HepG2 (cell line): ENCODE measurements around the gene UAP1L1. TPM values are rescaled to one million over a fixed set of nuclear protein-coding genes. Genes with fewer than 3 reads are reported as not detected.
A peak's percentile ranks its signal among the peaks of the same experiment; 100 is the strongest.

Experiments
- DNMT1 ChIP-seq: sonication (generic); formaldehyde crosslinking; IDR thresholded peaks from 2 replicates; pipeline ENCODE4 v1.5.1; 2020; ENCODE audit warnings: mild to moderate bottlenecking, missing genetic modification reagents
- FOXA1 ChIP-seq, 2 experiments: fragments of 450-650 bp in 1 of 2; sonication (generic) in 1 of 2; formaldehyde crosslinking in 1 of 2; IDR thresholded peaks; 2 replicates each; pipeline versions ENCODE4 v1.4.0 to v1.6.1; 2016 to 2020; ENCODE audit warnings: missing genetic modification reagents in 1 of 2
- GTF3A ChIP-seq: sonication (generic); formaldehyde crosslinking; conservative IDR thresholded peaks from 2 replicates; pipeline ENCODE4 v1.4.0; 2020; ENCODE audit warnings: mild to moderate bottlenecking, missing genetic modification reagents
- JUND ChIP-seq: sonication (generic); formaldehyde crosslinking; IDR thresholded peaks from 2 replicates; pipeline ENCODE4 v1.8.0; 2022; ENCODE audit warnings: mild to moderate bottlenecking, missing genetic modification reagents
- KDM1A ChIP-seq: IDR thresholded peaks from 2 replicates; pipeline ENCODE4 v1.6.1; 2016; ENCODE audit warnings: missing compliant biosample characterization
- MAZ ChIP-seq, 2 experiments: sonication (generic) in 1 of 2; formaldehyde crosslinking in 1 of 2; IDR thresholded peaks; 2 replicates each; pipeline versions ENCODE4 v1.5.0 to v1.6.1; 2012 to 2020; ENCODE audit warnings: low read depth in 2 of 2, mild to moderate bottlenecking in 2 of 2, borderline replicate concordance in 1 of 2, improper control_type of control experiment in 1 of 2, low read length in 1 of 2, missing genetic modification reagents in 1 of 2, moderate library complexity in 1 of 2
- PAWR ChIP-seq: sonication (generic); formaldehyde crosslinking; IDR thresholded peaks from 2 replicates; pipeline ENCODE4 v1.4.0; 2020; ENCODE audit warnings: missing genetic modification reagents, mild to moderate bottlenecking, borderline replicate concordance
- RARA ChIP-seq: IDR thresholded peaks from 2 replicates; pipeline ENCODE4 v1.6.1; 2016; ENCODE audit warnings: missing genetic modification reagents, missing compliant biosample characterization
- ZMYM3 ChIP-seq: sonication (generic); formaldehyde crosslinking; IDR thresholded peaks from 2 replicates; pipeline ENCODE4 v1.5.1; 2020; ENCODE audit warnings: mild to moderate bottlenecking, missing genetic modification reagents
- ZNF121 ChIP-seq: sonication (generic); formaldehyde crosslinking; IDR thresholded peaks from 2 replicates; pipeline ENCODE4 v1.5.0; 2020; ENCODE audit warnings: mild to moderate bottlenecking, missing genetic modification reagents
- ZNF441 ChIP-seq: sonication (generic); formaldehyde crosslinking; IDR thresholded peaks from 2 replicates; pipeline ENCODE4 v1.7.0; 2021; ENCODE audit warnings: missing genetic modification reagents, borderline replicate concordance
- ZNF644 ChIP-seq: IDR thresholded peaks from 2 replicates; pipeline ENCODE4 v1.6.1; 2016; ENCODE audit warnings: low read depth
- ZSCAN25 ChIP-seq: sonication (generic); formaldehyde crosslinking; IDR thresholded peaks from 2 replicates; pipeline ENCODE4 v1.8.0; 2022; ENCODE audit warnings: mild to moderate bottlenecking, missing genetic modification reagents
- polyA plus RNA-seq, 8 experiments: library from polyadenylated mRNA; depleted of rRNA in 3 of 8; stranded (reverse) in 7 of 8; unstranded in 1 of 8; fragments of >200 nt; fragmentation: Illumina TruSeq in 4 of 8; extraction: Trizol in 4 of 8; gene quantifications; 2 replicates each; pipeline versions ENCODE4 v1.2.1 to v1.2.3, GENCODE V29; 2011 to 2016; ENCODE audit warnings: low read depth in 4 of 8, missing spikeins in 1 of 8, mixed read lengths in 1 of 8; ENCODE audit not compliant: insufficient read depth in 1 of 8
- total RNA-seq, 5 experiments: library from RNA; depleted of rRNA; stranded (reverse); fragments of >200 nt; fragmentation: Illumina TruSeq; extraction: Trizol; gene quantifications; 2 replicates each; pipeline ENCODE4 v1.2.3, GENCODE V29; 2016; ENCODE audit warnings: low read depth in 1 of 5
- TF ChIP-seq, protein P1 (sequence below): sonication (generic); formaldehyde crosslinking; IDR thresholded peaks from 2 replicates; pipeline ENCODE4 v1.5.1; 2020; ENCODE audit warnings: missing genetic modification reagents, mild to moderate bottlenecking, borderline replicate concordance
- TF ChIP-seq, protein P2 (sequence below): sonication (generic); formaldehyde crosslinking; IDR thresholded peaks from 2 replicates; pipeline ENCODE4 v1.4.0; 2020; ENCODE audit warnings: low read depth, missing genetic modification reagents
- TF ChIP-seq, protein P3 (sequence below): sonication (generic); formaldehyde crosslinking; IDR thresholded peaks from 2 replicates; pipeline ENCODE4 v1.5.0; 2020; ENCODE audit warnings: mild to moderate bottlenecking, missing genetic modification reagents
- TF ChIP-seq, protein P4 (sequence below): IDR thresholded peaks from 2 replicates; pipeline ENCODE4 v1.6.1; 2016; ENCODE audit warnings: mild to moderate bottlenecking, missing biosample characterization, missing genetic modification reagents
- TF ChIP-seq, protein P5 (sequence below): sonication (generic); formaldehyde crosslinking; IDR thresholded peaks from 2 replicates; pipeline ENCODE4 v1.4.0; 2020; ENCODE audit warnings: mild to moderate bottlenecking, missing genetic modification reagents

Gene UAP1L1
- total and polyA plus RNA-seq, 2 of the 13 experiments (the other 11 are each of a cell fraction or from before 2014, with no cell fraction given): 5.4 to 6.4 TPM

DNA sequence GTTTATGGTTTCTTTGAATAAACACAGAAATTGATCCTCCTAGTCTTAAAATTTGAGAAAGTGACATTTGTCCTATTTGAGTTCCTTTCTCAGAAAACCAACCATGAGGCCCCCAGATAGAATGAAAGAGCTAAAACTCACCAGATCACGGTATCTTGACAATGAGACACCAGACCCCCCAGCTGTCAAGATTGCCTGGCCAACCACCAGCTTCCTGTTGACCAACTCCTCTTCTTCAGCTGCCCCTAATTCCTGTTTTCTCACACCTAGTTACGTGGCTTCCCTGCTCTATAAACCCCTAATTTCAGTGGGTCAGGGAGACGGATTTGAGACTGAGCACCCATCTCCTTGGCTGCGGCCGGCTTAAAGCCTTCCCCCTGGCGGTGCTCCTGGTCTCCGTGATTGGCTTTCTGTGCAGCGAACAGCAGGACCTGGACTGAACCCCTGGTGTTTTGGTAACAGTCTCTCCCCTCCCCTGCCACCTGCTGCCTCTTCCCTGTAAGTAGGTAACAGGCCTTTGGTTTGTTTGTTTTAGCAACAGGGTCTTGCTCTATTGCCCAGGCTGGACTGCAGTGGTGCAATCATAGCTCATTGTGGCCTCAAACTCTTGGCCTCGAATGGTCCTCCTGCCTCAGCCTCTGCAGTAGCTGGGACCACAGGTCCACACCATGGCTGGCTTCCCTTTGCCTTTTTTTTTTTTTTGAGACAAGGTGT lies 18.6 kb upstream of the UAP1L1 start (continued):
- TF ChIP-seq, protein P1, sequence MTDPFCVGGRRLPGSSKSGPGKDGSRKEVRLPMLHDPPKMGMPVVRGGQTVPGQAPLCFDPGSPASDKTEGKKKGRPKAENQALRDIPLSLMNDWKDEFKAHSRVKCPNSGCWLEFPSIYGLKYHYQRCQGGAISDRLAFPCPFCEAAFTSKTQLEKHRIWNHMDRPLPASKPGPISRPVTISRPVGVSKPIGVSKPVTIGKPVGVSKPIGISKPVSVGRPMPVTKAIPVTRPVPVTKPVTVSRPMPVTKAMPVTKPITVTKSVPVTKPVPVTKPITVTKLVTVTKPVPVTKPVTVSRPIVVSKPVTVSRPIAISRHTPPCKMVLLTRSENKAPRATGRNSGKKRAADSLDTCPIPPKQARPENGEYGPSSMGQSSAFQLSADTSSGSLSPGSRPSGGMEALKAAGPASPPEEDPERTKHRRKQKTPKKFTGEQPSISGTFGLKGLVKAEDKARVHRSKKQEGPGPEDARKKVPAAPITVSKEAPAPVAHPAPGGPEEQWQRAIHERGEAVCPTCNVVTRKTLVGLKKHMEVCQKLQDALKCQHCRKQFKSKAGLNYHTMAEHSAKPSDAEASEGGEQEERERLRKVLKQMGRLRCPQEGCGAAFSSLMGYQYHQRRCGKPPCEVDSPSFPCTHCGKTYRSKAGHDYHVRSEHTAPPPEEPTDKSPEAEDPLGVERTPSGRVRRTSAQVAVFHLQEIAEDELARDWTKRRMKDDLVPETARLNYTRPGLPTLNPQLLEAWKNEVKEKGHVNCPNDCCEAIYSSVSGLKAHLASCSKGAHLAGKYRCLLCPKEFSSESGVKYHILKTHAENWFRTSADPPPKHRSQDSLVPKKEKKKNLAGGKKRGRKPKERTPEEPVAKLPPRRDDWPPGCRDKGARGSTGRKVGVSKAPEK: no peak
- TF ChIP-seq FOXA1 (IDR thresholded peaks at IDR 0.05): no peak
- TF ChIP-seq FOXA1 (CRISPR knock-in tag; IDR thresholded peaks at IDR 0.05): 0 out of 2 replicates have a peak, but pooled peaks have one; percentile 4
- TF ChIP-seq, protein P2, sequence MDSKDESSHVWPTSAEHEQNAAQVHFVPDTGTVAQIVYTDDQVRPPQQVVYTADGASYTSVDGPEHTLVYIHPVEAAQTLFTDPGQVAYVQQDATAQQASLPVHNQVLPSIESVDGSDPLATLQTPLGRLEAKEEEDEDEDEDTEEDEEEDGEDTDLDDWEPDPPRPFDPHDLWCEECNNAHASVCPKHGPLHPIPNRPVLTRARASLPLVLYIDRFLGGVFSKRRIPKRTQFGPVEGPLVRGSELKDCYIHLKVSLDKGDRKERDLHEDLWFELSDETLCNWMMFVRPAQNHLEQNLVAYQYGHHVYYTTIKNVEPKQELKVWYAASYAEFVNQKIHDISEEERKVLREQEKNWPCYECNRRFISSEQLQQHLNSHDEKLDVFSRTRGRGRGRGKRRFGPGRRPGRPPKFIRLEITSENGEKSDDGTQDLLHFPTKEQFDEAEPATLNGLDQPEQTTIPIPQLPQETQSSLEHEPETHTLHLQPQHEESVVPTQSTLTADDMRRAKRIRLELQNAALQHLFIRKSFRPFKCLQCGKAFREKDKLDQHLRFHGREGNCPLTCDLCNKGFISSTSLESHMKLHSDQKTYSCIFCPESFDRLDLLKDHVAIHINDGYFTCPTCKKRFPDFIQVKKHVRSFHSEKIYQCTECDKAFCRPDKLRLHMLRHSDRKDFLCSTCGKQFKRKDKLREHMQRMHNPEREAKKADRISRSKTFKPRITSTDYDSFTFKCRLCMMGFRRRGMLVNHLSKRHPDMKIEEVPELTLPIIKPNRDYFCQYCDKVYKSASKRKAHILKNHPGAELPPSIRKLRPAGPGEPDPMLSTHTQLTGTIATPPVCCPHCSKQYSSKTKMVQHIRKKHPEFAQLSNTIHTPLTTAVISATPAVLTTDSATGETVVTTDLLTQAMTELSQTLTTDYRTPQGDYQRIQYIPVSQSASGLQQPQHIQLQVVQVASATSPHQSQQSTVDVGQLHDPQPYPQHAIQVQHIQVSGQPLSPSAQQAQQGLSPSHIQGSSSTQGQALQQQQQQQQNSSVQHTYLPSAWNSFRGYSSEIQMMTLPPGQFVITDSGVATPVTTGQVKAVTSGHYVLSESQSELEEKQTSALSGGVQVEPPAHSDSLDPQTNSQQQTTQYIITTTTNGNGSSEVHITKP (CRISPR knock-in tag): no peak
- TF ChIP-seq, protein P3, sequence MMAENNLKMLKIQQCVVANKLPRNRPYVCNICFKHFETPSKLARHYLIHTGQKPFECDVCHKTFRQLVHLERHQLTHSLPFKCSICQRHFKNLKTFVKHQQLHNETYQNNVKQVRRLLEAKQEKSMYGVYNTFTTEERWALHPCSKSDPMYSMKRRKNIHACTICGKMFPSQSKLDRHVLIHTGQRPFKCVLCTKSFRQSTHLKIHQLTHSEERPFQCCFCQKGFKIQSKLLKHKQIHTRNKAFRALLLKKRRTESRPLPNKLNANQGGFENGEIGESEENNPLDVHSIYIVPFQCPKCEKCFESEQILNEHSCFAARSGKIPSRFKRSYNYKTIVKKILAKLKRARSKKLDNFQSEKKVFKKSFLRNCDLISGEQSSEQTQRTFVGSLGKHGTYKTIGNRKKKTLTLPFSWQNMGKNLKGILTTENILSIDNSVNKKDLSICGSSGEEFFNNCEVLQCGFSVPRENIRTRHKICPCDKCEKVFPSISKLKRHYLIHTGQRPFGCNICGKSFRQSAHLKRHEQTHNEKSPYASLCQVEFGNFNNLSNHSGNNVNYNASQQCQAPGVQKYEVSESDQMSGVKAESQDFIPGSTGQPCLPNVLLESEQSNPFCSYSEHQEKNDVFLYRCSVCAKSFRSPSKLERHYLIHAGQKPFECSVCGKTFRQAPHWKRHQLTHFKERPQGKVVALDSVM (CRISPR knock-in tag): peak; percentile 98
- no peak for TF ChIP-seq JUND (CRISPR knock-in tag)
- TF ChIP-seq, protein P4, sequence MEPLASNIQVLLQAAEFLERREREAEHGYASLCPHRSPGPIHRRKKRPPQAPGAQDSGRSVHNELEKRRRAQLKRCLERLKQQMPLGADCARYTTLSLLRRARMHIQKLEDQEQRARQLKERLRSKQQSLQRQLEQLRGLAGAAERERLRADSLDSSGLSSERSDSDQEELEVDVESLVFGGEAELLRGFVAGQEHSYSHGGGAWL (CRISPR knock-in tag): no peak
- TF ChIP-seq ZNF441 (CRISPR knock-in tag): 0 out of 2 replicates have a peak, but pooled peaks have one; percentile 25
- TF ChIP-seq GTF3A (CRISPR knock-in tag): no peak
- TF ChIP-seq PAWR (CRISPR knock-in tag): no peak
- TF ChIP-seq DNMT1: no peak
- TF ChIP-seq RARA (CRISPR knock-in tag): no peak
- no peak for TF ChIP-seq MAZ (IDR thresholded peaks at IDR 0.05; ENCODE audit: borderline replicate concordance, low read depth, low read length)
- 0 out of 2 replicates have a peak, but pooled peaks have one; percentile 29 for TF ChIP-seq MAZ (CRISPR knock-in tag; IDR thresholded peaks at IDR 0.05; ENCODE audit: low read depth)
- TF ChIP-seq ZMYM3 (CRISPR knock-in tag): peak; percentile 90
- peak; percentile 71; the same call in 1 of the 2 replicates for TF ChIP-seq ZSCAN25 (CRISPR knock-in tag)
- TF ChIP-seq ZNF121 (CRISPR knock-in tag): peak; percentile 99
- peak; percentile 43; the same call in 1 of the 2 replicates for TF ChIP-seq KDM1A (CRISPR knock-in tag)
- TF ChIP-seq ZNF644 (CRISPR knock-in tag): no peak
- TF ChIP-seq, protein P5, sequence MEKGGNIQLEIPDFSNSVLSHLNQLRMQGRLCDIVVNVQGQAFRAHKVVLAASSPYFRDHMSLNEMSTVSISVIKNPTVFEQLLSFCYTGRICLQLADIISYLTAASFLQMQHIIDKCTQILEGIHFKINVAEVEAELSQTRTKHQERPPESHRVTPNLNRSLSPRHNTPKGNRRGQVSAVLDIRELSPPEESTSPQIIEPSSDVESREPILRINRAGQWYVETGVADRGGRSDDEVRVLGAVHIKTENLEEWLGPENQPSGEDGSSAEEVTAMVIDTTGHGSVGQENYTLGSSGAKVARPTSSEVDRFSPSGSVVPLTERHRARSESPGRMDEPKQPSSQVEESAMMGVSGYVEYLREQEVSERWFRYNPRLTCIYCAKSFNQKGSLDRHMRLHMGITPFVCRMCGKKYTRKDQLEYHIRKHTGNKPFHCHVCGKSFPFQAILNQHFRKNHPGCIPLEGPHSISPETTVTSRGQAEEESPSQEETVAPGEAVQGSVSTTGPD (CRISPR knock-in tag): no peak
